ENCODE measurements around the gene C1orf94. TPM values are rescaled to one million over a fixed set of nuclear protein-coding genes. Genes with fewer than 3 reads are reported as not detected.

Gene C1orf94, protein sequence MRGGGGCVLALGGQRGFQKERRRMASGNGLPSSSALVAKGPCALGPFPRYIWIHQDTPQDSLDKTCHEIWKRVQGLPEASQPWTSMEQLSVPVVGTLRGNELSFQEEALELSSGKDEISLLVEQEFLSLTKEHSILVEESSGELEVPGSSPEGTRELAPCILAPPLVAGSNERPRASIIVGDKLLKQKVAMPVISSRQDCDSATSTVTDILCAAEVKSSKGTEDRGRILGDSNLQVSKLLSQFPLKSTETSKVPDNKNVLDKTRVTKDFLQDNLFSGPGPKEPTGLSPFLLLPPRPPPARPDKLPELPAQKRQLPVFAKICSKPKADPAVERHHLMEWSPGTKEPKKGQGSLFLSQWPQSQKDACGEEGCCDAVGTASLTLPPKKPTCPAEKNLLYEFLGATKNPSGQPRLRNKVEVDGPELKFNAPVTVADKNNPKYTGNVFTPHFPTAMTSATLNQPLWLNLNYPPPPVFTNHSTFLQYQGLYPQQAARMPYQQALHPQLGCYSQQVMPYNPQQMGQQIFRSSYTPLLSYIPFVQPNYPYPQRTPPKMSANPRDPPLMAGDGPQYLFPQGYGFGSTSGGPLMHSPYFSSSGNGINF
- not detected for polyA plus RNA-seq (2013)

DNA sequence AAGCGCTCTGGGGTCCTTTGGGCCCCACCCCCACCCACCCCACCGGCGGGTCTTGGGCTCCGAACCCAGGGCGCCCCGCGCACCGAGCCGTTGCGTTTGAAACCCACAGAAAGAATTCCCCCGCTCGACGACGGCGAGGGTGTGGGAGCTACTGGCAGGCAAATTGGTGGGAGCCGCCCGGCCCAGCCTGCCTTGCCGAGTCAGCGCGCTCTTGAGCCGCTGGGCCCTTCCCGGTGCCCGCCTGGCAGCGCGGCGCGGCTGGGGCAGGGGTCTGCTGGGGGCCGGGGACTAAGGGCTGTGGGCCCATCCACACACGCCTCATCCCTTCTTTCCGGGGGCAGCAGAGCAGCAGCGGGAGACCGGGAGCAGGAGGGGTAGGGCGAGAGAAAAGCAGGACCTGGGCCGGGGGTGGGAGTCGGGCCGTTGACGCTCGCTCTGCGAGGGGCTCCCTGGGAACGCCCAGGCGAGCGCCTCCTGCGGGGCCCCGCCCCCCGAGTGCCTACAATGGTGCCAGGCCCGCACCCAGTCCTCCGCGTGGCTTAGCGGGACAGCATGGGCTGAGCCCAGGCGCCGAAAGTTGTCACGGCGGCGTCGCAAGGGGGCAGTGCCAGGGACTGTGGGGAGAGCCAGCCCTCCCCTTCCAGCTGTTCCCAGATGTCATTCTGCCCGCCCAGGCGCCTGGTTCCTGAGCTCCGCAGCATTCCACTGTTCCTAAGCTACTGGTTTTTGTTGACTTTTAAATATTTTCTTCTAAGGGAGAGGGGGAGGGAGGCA is at the start of gene C1orf94:
C1orf94 (plus strand) TSS at position 78 of the 774 bp plus-strand sequence. CDS start 883 bp downstream, outside the sequence.
- no peaks in the 10 kb centered on the region for H3K36me3 ChIP-seq (ENCODE audit: control insufficient read depth in 4 of 4, insufficient read depth in 4 of 4, low read length in 3 of 4)
- no peak for DNase-seq
- 5% methylated on average over 39 of the region's 58 CpGs for WGBS (ENCODE audit: insufficient coverage)
- ChIA-PET POLR2A (no interaction called here), CTCF (no interaction called here)
- peak within 1 kb of the TSS in 1 of 7 experiments; percentile 2 for H3K4me3 ChIP-seq (ENCODE audit: control insufficient read depth in 1 of 7, extremely low read depth in 1 of 7, insufficient read depth in 4 of 7, low read depth in 2 of 7, low read length in 6 of 7)
- H3K9me3 ChIP-seq (ENCODE audit: control extremely low read depth in 1 of 5, control insufficient read depth in 4 of 5, insufficient read depth in 2 of 5, low read depth in 1 of 5, low read length in 4 of 5): peaks cover 0 to 2% (median 0%) of the 10 kb centered on the region in 5 experiments
- H3K27ac ChIP-seq (ENCODE audit: insufficient read depth in 1 of 2, low read depth in 1 of 2, low read length in 2 of 2, poor library complexity in 1 of 2, severe bottlenecking in 2 of 2): no peak within 1 kb of the TSS
- H3K27me3 ChIP-seq (replicated peaks in 2 of 5; ENCODE audit: control insufficient read depth in 4 of 5, insufficient read depth in 5 of 5, low read length in 4 of 5): peaks cover 10 to 90% (median 27%) of the 10 kb centered on the region in 5 experiments
- peaks cover 0 to 2% (median 0%) of the 10 kb centered on the region in 4 experiments for H3K4me1 ChIP-seq (ENCODE audit: control extremely low read depth in 1 of 4, control insufficient read depth in 4 of 4, insufficient read depth in 4 of 4, low read length in 3 of 4)

DNA sequence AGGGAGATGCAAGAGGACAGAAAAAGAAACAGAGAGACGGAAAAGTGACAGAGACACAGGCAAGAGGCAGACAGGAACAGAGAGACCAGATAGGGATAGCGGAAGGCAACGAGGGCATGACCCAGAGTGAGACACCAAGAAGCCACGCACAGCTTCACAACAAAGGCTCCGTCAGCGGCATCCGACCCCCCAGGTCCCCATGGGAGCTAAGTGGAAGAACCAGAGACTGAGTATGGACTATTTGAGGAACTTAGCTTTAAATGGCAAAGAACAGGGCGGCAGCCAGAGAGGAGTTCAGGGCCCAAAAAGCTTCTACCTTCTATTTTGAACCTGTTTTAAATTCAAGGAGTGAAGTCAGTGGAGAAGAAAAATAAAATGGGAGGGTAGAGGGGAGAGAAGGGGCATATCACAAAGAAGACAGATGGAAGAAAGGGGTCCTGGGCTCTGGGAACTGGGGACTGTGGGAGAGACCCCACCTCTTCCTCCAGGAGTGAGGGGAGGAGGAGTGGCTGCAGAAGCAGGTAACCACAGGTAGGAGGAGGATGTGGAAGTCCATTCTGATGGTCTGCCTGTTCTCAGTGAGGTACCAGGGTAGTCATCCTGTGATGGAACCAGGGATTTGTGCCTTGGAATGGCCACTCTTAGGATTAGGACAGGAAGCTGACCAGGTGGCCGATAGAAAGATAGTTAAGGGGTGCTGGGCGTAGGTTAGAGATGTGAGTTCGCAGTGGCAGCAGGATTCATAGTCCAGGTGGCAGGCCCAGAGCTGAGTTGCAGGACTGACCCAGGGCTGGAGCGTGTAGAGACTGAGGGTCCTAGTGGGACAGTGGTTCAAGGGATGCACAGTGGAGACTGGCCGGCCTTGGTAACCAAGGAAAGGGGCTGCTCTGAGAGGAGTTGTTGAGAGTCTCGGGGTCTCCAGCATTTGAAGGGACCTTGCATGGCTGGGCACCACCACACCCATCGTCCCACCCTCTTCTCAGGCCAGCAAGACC is 49.4 kb upstream of the C1orf94 start:
- Histone ChIP-seq H3K9me3 (ENCODE audit: control extremely low read depth in 1 of 5, control insufficient read depth in 4 of 5, insufficient read depth in 2 of 5, low read depth in 1 of 5, low read length in 4 of 5) (peaks cover 0 to 3% (median 0%) of the 10 kb centered on the region in 5 experiments), H3K4me3 (ENCODE audit: control insufficient read depth in 1 of 7, extremely low read depth in 1 of 7, insufficient read depth in 4 of 7, low read depth in 2 of 7, low read length in 6 of 7) (no peak overlapping the region), H3K27ac (ENCODE audit: insufficient read depth in 1 of 2, low read depth in 1 of 2, low read length in 2 of 2, poor library complexity in 1 of 2, severe bottlenecking in 2 of 2) (no peak overlapping the region), H3K27me3 (replicated peaks in 2 of 5; ENCODE audit: control insufficient read depth in 4 of 5, insufficient read depth in 5 of 5, low read length in 4 of 5) (peaks cover 0 to 27% (median 3%) of the 10 kb centered on the region in 5 experiments), H3K36me3 (ENCODE audit: control insufficient read depth in 4 of 4, insufficient read depth in 4 of 4, low read length in 3 of 4) (no peaks in the 10 kb centered on the region), H3K4me1 (ENCODE audit: control extremely low read depth in 1 of 4, control insufficient read depth in 4 of 4, insufficient read depth in 4 of 4, low read length in 3 of 4) (no peaks in the 10 kb centered on the region)
- CTCF ChIA-PET: no interaction called here
- no peak for DNase-seq
- POLR2A ChIA-PET: no interaction called here
- 83% methylated on average over 14 of the region's 15 CpGs for WGBS (ENCODE audit: insufficient coverage)

DNA sequence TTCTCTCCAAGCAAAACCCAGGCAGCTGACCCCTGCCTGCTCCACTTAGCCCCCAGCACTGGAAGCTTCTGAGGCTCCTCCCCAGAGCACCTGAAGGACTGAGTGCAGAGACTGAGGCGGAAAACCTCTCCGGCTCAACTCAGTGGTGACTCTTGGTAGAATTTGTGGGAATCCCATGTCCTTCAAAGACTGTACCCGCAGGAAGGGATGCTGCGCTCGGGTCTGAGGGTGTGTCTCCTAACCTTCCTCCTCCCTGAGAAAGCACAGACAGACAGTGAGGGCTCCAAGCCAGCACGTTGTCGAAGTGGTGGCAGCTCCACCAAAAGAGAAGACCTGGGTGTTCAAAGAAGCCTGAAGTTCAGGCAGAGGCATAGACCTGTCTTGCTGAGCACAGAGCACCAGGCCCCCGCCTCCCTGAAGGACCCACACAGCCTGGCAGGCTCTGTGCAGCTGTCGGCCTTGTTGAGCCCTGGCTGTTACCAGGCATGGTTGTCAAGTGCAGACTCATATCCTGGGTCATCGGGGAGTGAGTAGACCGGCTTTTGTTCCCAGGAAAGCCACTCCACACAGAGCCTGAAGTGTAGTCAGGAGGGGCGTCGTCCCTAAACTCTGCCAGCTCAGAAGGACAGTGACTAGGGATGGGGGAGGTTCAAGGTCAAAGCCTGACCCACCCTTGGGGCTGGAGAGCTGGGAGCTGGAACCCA is 48.4 kb upstream of the C1orf94 start:
- POLR2A ChIA-PET: no interaction called here
- no peaks in the 10 kb centered on the region for H3K4me1 ChIP-seq (ENCODE audit: control extremely low read depth in 1 of 4, control insufficient read depth in 4 of 4, insufficient read depth in 4 of 4, low read length in 3 of 4)
- no peak overlapping the region for H3K4me3 ChIP-seq (ENCODE audit: control insufficient read depth in 1 of 7, extremely low read depth in 1 of 7, insufficient read depth in 4 of 7, low read depth in 2 of 7, low read length in 6 of 7)
- peaks cover 0 to 26% (median 3%) of the 10 kb centered on the region in 5 experiments for H3K27me3 ChIP-seq (replicated peaks in 2 of 5; ENCODE audit: control insufficient read depth in 4 of 5, insufficient read depth in 5 of 5, low read length in 4 of 5)
- no peaks in the 10 kb centered on the region for H3K36me3 ChIP-seq (ENCODE audit: control insufficient read depth in 4 of 4, insufficient read depth in 4 of 4, low read length in 3 of 4)
- CTCF ChIA-PET: no interaction called here
- no peaks in the 10 kb centered on the region for H3K9me3 ChIP-seq (ENCODE audit: control extremely low read depth in 1 of 5, control insufficient read depth in 4 of 5, insufficient read depth in 2 of 5, low read depth in 1 of 5, low read length in 4 of 5)
- H3K27ac ChIP-seq (ENCODE audit: insufficient read depth in 1 of 2, low read depth in 1 of 2, low read length in 2 of 2, poor library complexity in 1 of 2, severe bottlenecking in 2 of 2): no peak overlapping the region
- WGBS (ENCODE audit: insufficient coverage): 91% methylated on average over 9 of the region's 13 CpGs
- no peak for DNase-seq

DNA sequence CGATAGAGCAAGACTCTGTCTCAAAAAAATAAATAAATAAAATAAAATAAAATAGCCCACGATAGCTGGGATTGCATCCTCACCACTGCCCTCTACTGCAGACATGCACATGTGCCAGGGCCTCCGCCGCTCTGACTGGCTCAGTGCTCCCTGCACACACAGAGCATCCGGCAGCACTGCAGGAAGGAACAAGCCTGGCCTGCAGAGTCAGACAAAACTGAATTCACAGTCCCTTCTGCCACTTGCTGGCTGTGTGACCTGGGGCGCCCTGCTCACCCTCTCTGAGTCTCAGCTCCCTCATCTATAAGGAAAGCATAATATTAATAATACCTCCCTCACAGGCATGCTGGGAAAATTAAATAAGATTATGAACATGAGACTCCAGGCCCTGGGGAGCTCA is 47.1 kb upstream of the C1orf94 start:
- Histone ChIP-seq H3K36me3 (ENCODE audit: control insufficient read depth in 4 of 4, insufficient read depth in 4 of 4, low read length in 3 of 4) (no peaks in the 10 kb centered on the region), H3K4me3 (ENCODE audit: control insufficient read depth in 1 of 7, extremely low read depth in 1 of 7, insufficient read depth in 4 of 7, low read depth in 2 of 7, low read length in 6 of 7) (no peak overlapping the region), H3K4me1 (ENCODE audit: control extremely low read depth in 1 of 4, control insufficient read depth in 4 of 4, insufficient read depth in 4 of 4, low read length in 3 of 4) (no peaks in the 10 kb centered on the region), H3K27me3 (replicated peaks in 2 of 5; ENCODE audit: control insufficient read depth in 4 of 5, insufficient read depth in 5 of 5, low read length in 4 of 5) (peaks cover 0 to 26% (median 3%) of the 10 kb centered on the region in 5 experiments), H3K27ac (ENCODE audit: insufficient read depth in 1 of 2, low read depth in 1 of 2, low read length in 2 of 2, poor library complexity in 1 of 2, severe bottlenecking in 2 of 2) (no peak overlapping the region), H3K9me3 (ENCODE audit: control extremely low read depth in 1 of 5, control insufficient read depth in 4 of 5, insufficient read depth in 2 of 5, low read depth in 1 of 5, low read length in 4 of 5) (no peaks in the 10 kb centered on the region)
- POLR2A ChIA-PET: no interaction called here
- CTCF ChIA-PET: no interaction called here
- WGBS (ENCODE audit: insufficient coverage): 63% methylated on average over 3 of the region's 6 CpGs
- no peak for DNase-seq

DNA sequence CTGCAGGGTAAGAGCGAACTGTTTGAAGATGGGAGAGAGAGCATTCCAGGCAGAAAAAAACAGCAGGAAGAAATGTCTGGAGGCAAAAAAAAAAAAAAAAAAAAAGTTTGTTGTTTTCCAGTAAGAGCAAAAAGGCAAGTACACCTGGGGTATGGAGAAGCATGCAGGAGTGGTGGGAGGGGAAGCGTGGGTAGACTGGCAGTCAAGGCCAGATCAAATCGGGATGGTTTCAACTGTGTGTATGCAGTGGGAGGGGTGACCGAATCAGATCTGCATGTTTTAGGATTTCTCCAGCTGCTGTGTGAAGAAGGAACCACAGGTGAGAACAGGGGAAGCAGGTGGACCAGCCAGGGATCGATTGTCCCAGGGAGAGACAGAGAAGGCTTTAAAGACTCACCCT is 46.4 kb upstream of the C1orf94 start:
- 93% methylated on average over 4 of the region's 5 CpGs for WGBS (ENCODE audit: insufficient coverage)
- POLR2A ChIA-PET: no interaction called here
- Histone ChIP-seq H3K9me3 (ENCODE audit: control extremely low read depth in 1 of 5, control insufficient read depth in 4 of 5, insufficient read depth in 2 of 5, low read depth in 1 of 5, low read length in 4 of 5) (no peaks in the 10 kb centered on the region), H3K27me3 (replicated peaks in 2 of 5; ENCODE audit: control insufficient read depth in 4 of 5, insufficient read depth in 5 of 5, low read length in 4 of 5) (peaks cover 0 to 26% (median 3%) of the 10 kb centered on the region in 5 experiments), H3K27ac (ENCODE audit: insufficient read depth in 1 of 2, low read depth in 1 of 2, low read length in 2 of 2, poor library complexity in 1 of 2, severe bottlenecking in 2 of 2) (no peak overlapping the region), H3K36me3 (ENCODE audit: control insufficient read depth in 4 of 4, insufficient read depth in 4 of 4, low read length in 3 of 4) (no peaks in the 10 kb centered on the region), H3K4me1 (ENCODE audit: control extremely low read depth in 1 of 4, control insufficient read depth in 4 of 4, insufficient read depth in 4 of 4, low read length in 3 of 4) (no peaks in the 10 kb centered on the region), H3K4me3 (ENCODE audit: control insufficient read depth in 1 of 7, extremely low read depth in 1 of 7, insufficient read depth in 4 of 7, low read depth in 2 of 7, low read length in 6 of 7) (no peak overlapping the region)
- no peak for DNase-seq
- CTCF ChIA-PET: no interaction called here

DNA sequence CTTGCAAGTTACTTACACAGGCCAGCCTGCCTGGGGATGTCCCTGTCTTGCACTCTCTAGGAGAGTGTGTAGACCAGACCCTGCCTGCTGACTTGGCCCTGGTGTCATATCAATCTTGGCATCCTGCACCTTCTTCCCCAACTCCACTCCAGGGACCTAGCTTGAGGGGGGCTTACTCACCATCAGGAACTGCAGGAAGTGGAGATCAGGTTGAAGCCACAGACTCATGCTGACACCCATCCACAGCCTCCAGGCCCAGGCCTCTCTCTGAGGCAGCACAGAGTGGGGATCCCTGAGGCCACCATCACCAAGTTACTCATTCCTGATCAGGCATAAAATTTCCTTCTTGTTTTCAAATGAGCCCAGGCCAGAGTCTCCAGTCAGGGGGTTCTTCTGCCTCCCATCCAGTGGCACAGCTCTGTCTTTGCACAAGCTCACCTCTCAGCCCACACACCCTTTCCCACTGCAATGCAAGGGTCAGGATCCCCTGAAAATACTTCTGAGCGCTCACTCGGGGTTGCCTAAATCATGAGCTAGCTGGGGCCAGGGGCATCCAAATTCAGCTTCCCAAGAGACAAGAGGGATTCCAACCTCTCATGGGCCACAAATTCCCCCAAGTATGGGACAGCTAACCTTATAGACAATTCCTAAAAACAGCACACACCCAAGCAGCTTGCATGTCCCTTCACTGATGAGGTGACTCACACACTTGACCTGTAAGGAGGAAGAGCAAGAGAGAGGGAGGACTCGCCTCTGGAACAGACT is 45.1 kb upstream of the C1orf94 start:
- H3K9me3 ChIP-seq (ENCODE audit: control extremely low read depth in 1 of 5, control insufficient read depth in 4 of 5, insufficient read depth in 2 of 5, low read depth in 1 of 5, low read length in 4 of 5): no peaks in the 10 kb centered on the region
- no peaks in the 10 kb centered on the region for H3K4me1 ChIP-seq (ENCODE audit: control extremely low read depth in 1 of 4, control insufficient read depth in 4 of 4, insufficient read depth in 4 of 4, low read length in 3 of 4)
- POLR2A ChIA-PET: no interaction called here
- no peak overlapping the region for H3K4me3 ChIP-seq (ENCODE audit: control insufficient read depth in 1 of 7, extremely low read depth in 1 of 7, insufficient read depth in 4 of 7, low read depth in 2 of 7, low read length in 6 of 7)
- no peaks in the 10 kb centered on the region for H3K36me3 ChIP-seq (ENCODE audit: control insufficient read depth in 4 of 4, insufficient read depth in 4 of 4, low read length in 3 of 4)
- no peak overlapping the region for H3K27ac ChIP-seq (ENCODE audit: insufficient read depth in 1 of 2, low read depth in 1 of 2, low read length in 2 of 2, poor library complexity in 1 of 2, severe bottlenecking in 2 of 2)
- WGBS (ENCODE audit: insufficient coverage): no CpG with 5 or more reads among the region's 3 CpGs
- no peak for DNase-seq
- H3K27me3 ChIP-seq (replicated peaks in 2 of 5; ENCODE audit: control insufficient read depth in 4 of 5, insufficient read depth in 5 of 5, low read length in 4 of 5): peaks cover 0 to 20% (median 2%) of the 10 kb centered on the region in 5 experiments
- CTCF ChIA-PET: no interaction called here

Data from common myeloid progenitor, CD34-positive (primary cell).